GM23338 (cell line): ENCODE data around the gene MANEA. TPM values are rescaled to one million over a fixed set of nuclear protein-coding genes. Genes with fewer than 3 reads are reported as not detected.

Experiments
- ATAC-seq: fragments of 200-7000 bp; cut with Tn5 transposase; 3 replicates; pipeline ENCODE4 v1.9.1; 2020
- DNase-seq: peaks from one replicate; pipeline ENCODE4 v3.0.0-alpha.2; 2015; ENCODE audit warnings: low spot score
- H2AFZ ChIP-seq: fragments of 200-600 bp; sonication (generic); 2 replicates; pipeline ENCODE4 v1.8.0; 2016; ENCODE audit warnings: antibody characterized with exemption, mild to moderate bottlenecking, moderate library complexity
- H3F3A ChIP-seq: fragments of 200-600 bp; sonication (generic); replicated peaks from 2 replicates; pipeline ENCODE4 v1.8.0; 2017; ENCODE audit warnings: antibody characterized with exemption, mixed run types, low read depth
- H3K27ac ChIP-seq: fragments of 200-600 bp; sonication (generic); 2 replicates; pipeline ENCODE4 v1.6.1; 2016; ENCODE audit warnings: low read depth
- H3K27me3 ChIP-seq: fragments of 200-600 bp; sonication (generic); 2 replicates; pipeline ENCODE4 v1.8.0; 2016; ENCODE audit warnings: mild to moderate bottlenecking, mixed run types, moderate library complexity; ENCODE audit not compliant: insufficient read depth
- H3K36me3 ChIP-seq: fragments of 200-600 bp; sonication (generic); 2 replicates; pipeline ENCODE4 v1.8.0; 2016; ENCODE audit warnings: mild to moderate bottlenecking; ENCODE audit not compliant: insufficient read depth
- H3K4me1 ChIP-seq: fragments of 200-600 bp; sonication (generic); 2 replicates; pipeline ENCODE4 v1.8.0; 2016; ENCODE audit warnings: mild to moderate bottlenecking, moderate library complexity; ENCODE audit not compliant: insufficient read depth
- H3K4me2 ChIP-seq: fragments of 200-600 bp; sonication (generic); 2 replicates; pipeline ENCODE4 v1.7.1; 2017; ENCODE audit warnings: mixed run types
- H3K4me3 ChIP-seq: fragments of 200-600 bp; sonication (generic); 2 replicates; pipeline ENCODE4 v1.6.1; 2016; ENCODE audit warnings: mixed run types
- H3K79me2 ChIP-seq: fragments of 200-600 bp; sonication (generic); replicated peaks from 2 replicates; pipeline ENCODE4 v1.8.0; 2017; ENCODE audit warnings: mild to moderate bottlenecking; ENCODE audit not compliant: insufficient read depth
- H3K9me2 ChIP-seq: fragments of 200-600 bp; sonication (generic); 2 replicates; pipeline ENCODE4 v1.8.0; 2017; ENCODE audit not compliant: insufficient read depth
- H4K20me1 ChIP-seq: fragments of 200-600 bp; sonication (generic); replicated peaks from 2 replicates; pipeline ENCODE4 v1.8.0; 2017; ENCODE audit warnings: mild to moderate bottlenecking; ENCODE audit not compliant: insufficient read depth
- H3K27ac Mint-ChIP-seq: 2 replicates; pipeline ENCODE4 v1.8.0; 2020; ENCODE audit warnings: inconsistent platforms, mild to moderate bottlenecking, moderate library complexity, mixed read lengths
- H3K27me3 Mint-ChIP-seq: 3 replicates; pipeline ENCODE4 v1.8.0; 2022; ENCODE audit warnings: low read depth, mild to moderate bottlenecking, moderate library complexity, mixed read lengths, inconsistent platforms; ENCODE audit not compliant: insufficient read depth, poor library complexity
- H3K36me3 Mint-ChIP-seq: 3 replicates; pipeline ENCODE4 v1.8.0; 2021; ENCODE audit warnings: low read depth, mild to moderate bottlenecking, inconsistent platforms, moderate library complexity, mixed read lengths
- H3K4me1 Mint-ChIP-seq: 3 replicates; pipeline ENCODE4 v1.8.0; 2020; ENCODE audit warnings: mild to moderate bottlenecking, inconsistent platforms, mixed read lengths
- H3K4me3 Mint-ChIP-seq: 3 replicates; pipeline ENCODE4 v1.8.0; 2021; ENCODE audit warnings: moderate library complexity, mild to moderate bottlenecking, inconsistent platforms, mixed read lengths
- H3K9me3 Mint-ChIP-seq: 3 replicates; pipeline ENCODE4 v1.8.0; 2020; ENCODE audit warnings: moderate library complexity, mild to moderate bottlenecking, inconsistent platforms, mixed read lengths
- CREB1 ChIP-seq: fragments of 250-450 bp; sonication (Bioruptor Pico); IDR thresholded peaks from 2 replicates; pipeline ENCODE4 v1.5.0; 2020; ENCODE audit warnings: low read depth, mild to moderate bottlenecking, moderate library complexity
- EZH2phosphoT487 ChIP-seq: fragments of 200-600 bp; sonication (generic); IDR thresholded peaks from one replicate; pipeline ENCODE4 v1.8.1; 2018; ENCODE audit warnings: antibody characterized with exemption; ENCODE audit not compliant: unreplicated experiment
- JUNB ChIP-seq: IDR thresholded peaks from one replicate; pipeline ENCODE4 v1.6.1; 2016; ENCODE audit warnings: antibody characterized with exemption; ENCODE audit not compliant: unreplicated experiment
- NANOG ChIP-seq: IDR thresholded peaks from 2 replicates; pipeline ENCODE4 v1.6.1; 2016; ENCODE audit warnings: antibody characterized with exemption, borderline replicate concordance
- POLR2AphosphoS5 ChIP-seq: IDR thresholded peaks from 2 replicates; pipeline ENCODE4 v1.6.1; 2016; ENCODE audit warnings: antibody characterized with exemption, low read depth
- STAT1 ChIP-seq: IDR thresholded peaks from one replicate; pipeline ENCODE4 v1.6.1; 2016; ENCODE audit warnings: antibody characterized with exemption; ENCODE audit not compliant: unreplicated experiment
- ZNF114 ChIP-seq: fragments of 250-450 bp; sonication (Bioruptor Pico); IDR thresholded peaks from 2 replicates; pipeline ENCODE4 v1.5.0; 2020; ENCODE audit warnings: mild to moderate bottlenecking, moderate library complexity
- polyA plus RNA-seq: library from polyadenylated mRNA; unstranded; fragments of >200 nt; fragmentation: Nextera tagmentation; extraction: Ambion mirVana; gene quantifications from 2 replicates; pipeline ENCODE4 v1.2.1, GENCODE V29; 2016
- total RNA-seq: library from RNA; depleted of rRNA; stranded (reverse); fragments of >200 nt; shearing (Covaris generic); gene quantifications from 2 replicates; pipeline ENCODE4 v1.2.3, GENCODE V29; 2014
- TF ChIP-seq, protein P1 (sequence below): fragments of 250-450 bp; sonication (Bioruptor Pico); IDR thresholded peaks from 2 replicates; pipeline ENCODE4 v1.5.0; 2020; ENCODE audit warnings: mild to moderate bottlenecking, moderate library complexity
- TF ChIP-seq, protein P2 (sequence below): IDR thresholded peaks from one replicate; pipeline ENCODE4 v1.6.1; 2018; ENCODE audit warnings: antibody characterized with exemption; ENCODE audit not compliant: unreplicated experiment
- TF ChIP-seq, protein P3 (sequence below), 2 experiments: fragments of 200-600 bp in 1 of 2; sonication (generic) in 1 of 2; conservative IDR thresholded peaks; 2 replicates each; pipeline versions ENCODE4 v1.5.1 to v1.6.1; 2016 to 2017; ENCODE audit warnings: antibody characterized with exemption in 2 of 2, low read depth in 2 of 2, mild to moderate bottlenecking in 2 of 2, moderate library complexity in 1 of 2

The MANEA gene
- total and polyA plus RNA-seq, 2 experiments from 2014 or later, result 4.8 to 9.8 TPM

DNA sequence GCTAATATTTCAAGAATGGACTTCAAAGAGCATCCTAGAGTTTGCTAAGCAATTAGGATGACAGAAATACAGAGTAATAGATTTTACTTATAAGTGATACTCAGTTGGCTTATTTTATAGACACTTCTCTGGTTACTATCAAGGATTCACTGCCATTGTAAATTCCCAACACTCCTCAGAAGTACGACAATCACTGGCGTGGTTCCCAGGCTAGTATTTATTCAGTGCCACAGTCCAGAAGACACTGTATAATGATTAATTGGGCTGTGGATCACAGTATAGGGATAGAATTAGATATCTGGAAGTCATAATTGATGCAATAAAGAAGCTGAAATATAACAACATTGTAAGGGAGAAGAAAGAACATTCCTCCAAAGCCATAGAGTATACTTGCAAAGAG is 15.7 kb downstream of the MANEA start:
- H3K4me3 ChIP-seq, result no peak overlapping the region

DNA sequence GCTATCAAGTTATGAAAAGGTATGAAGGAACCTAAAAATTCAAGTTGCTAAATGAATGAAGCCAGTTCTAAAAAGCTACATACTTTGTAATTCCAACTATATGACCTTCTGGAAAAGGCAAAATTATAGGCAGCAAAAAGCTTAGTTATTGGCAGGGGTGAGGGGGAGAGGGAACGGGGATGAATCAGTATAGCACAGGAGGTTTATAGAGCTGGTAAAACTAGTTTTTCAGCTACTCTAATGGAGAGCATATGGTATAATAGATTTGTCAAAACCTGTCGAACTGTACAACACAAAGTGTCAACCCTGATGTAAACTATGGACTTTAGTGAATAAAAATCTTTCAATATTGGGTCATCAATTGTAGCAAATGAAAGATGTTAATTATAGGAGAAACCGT is 18.7 kb downstream of the MANEA start:
- Histone ChIP-seq H3K4me2 (no peak overlapping the region), H3K4me3 (no peak overlapping the region), H3K27me3 (no peaks in the 10 kb centered on the region), H3K4me1 (no peaks in the 10 kb centered on the region), H4K20me1 (no peaks in the 10 kb centered on the region), H3F3A (no peaks in the 10 kb centered on the region), H3K27ac (no peak overlapping the region), H3K79me2 (peaks cover 12% of the 10 kb centered on the region), H3K9me2 (no peaks in the 10 kb centered on the region), H3K36me3 (no peaks in the 10 kb centered on the region), H2AFZ (no peak overlapping the region)
- H3K9me3 Mint-ChIP-seq, result peaks cover 5% of the 10 kb centered on the region; the same call in 1 of the 3 replicates
- DNase-seq (no peak), ATAC-seq (no peak)
- no peak overlapping the region for H3K27ac Mint-ChIP-seq
- H3K27me3 Mint-ChIP-seq, result no peaks in the 10 kb centered on the region
- H3K36me3 Mint-ChIP-seq, result peaks cover 16% of the 10 kb centered on the region
- no peak overlapping the region for H3K4me3 Mint-ChIP-seq
- no peaks in the 10 kb centered on the region for H3K4me1 Mint-ChIP-seq
- TF ChIP-seq, protein P1, sequence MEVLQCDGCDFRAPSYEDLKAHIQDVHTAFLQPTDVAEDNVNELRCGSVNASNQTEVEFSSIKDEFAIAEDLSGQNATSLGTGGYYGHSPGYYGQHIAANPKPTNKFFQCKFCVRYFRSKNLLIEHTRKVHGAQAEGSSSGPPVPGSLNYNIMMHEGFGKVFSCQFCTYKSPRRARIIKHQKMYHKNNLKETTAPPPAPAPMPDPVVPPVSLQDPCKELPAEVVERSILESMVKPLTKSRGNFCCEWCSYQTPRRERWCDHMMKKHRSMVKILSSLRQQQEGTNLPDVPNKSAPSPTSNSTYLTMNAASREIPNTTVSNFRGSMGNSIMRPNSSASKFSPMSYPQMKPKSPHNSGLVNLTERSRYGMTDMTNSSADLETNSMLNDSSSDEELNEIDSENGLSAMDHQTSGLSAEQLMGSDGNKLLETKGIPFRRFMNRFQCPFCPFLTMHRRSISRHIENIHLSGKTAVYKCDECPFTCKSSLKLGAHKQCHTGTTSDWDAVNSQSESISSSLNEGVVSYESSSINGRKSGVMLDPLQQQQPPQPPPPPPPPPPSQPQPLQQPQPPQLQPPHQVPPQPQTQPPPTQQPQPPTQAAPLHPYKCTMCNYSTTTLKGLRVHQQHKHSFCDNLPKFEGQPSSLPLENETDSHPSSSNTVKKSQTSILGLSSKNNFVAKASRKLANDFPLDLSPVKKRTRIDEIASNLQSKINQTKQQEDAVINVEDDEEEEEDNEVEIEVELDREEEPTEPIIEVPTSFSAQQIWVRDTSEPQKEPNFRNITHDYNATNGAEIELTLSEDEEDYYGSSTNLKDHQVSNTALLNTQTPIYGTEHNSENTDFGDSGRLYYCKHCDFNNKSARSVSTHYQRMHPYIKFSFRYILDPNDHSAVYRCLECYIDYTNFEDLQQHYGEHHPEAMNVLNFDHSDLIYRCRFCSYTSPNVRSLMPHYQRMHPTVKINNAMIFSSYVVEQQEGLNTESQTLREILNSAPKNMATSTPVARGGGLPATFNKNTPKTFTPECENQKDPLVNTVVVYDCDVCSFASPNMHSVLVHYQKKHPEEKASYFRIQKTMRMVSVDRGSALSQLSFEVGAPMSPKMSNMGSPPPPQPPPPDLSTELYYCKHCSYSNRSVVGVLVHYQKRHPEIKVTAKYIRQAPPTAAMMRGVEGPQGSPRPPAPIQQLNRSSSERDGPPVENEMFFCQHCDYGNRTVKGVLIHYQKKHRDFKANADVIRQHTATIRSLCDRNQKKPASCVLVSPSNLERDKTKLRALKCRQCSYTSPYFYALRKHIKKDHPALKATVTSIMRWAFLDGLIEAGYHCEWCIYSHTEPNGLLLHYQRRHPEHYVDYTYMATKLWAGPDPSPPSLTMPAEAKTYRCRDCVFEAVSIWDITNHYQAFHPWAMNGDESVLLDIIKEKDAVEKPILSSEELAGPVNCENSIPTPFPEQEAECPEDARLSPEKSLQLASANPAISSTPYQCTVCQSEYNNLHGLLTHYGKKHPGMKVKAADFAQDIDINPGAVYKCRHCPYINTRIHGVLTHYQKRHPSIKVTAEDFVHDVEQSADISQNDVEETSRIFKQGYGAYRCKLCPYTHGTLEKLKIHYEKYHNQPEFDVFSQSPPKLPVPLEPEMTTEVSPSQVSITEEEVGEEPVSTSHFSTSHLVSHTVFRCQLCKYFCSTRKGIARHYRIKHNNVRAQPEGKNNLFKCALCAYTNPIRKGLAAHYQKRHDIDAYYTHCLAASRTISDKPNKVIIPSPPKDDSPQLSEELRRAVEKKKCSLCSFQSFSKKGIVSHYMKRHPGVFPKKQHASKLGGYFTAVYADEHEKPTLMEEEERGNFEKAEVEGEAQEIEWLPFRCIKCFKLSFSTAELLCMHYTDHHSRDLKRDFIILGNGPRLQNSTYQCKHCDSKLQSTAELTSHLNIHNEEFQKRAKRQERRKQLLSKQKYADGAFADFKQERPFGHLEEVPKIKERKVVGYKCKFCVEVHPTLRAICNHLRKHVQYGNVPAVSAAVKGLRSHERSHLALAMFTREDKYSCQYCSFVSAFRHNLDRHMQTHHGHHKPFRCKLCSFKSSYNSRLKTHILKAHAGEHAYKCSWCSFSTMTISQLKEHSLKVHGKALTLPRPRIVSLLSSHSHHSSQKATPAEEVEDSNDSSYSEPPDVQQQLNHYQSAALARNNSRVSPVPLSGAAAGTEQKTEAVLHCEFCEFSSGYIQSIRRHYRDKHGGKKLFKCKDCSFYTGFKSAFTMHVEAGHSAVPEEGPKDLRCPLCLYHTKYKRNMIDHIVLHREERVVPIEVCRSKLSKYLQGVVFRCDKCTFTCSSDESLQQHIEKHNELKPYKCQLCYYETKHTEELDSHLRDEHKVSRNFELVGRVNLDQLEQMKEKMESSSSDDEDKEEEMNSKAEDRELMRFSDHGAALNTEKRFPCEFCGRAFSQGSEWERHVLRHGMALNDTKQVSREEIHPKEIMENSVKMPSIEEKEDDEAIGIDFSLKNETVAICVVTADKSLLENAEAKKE, result no peak
- TF ChIP-seq STAT1 (no peak), CREB1 (CRISPR knock-in tag) (no peak), ZNF114 (CRISPR knock-in tag) (no peak), NANOG (no peak), EZH2phosphoT487 (no peak), JUNB (no peak)
- TF ChIP-seq, protein P2, sequence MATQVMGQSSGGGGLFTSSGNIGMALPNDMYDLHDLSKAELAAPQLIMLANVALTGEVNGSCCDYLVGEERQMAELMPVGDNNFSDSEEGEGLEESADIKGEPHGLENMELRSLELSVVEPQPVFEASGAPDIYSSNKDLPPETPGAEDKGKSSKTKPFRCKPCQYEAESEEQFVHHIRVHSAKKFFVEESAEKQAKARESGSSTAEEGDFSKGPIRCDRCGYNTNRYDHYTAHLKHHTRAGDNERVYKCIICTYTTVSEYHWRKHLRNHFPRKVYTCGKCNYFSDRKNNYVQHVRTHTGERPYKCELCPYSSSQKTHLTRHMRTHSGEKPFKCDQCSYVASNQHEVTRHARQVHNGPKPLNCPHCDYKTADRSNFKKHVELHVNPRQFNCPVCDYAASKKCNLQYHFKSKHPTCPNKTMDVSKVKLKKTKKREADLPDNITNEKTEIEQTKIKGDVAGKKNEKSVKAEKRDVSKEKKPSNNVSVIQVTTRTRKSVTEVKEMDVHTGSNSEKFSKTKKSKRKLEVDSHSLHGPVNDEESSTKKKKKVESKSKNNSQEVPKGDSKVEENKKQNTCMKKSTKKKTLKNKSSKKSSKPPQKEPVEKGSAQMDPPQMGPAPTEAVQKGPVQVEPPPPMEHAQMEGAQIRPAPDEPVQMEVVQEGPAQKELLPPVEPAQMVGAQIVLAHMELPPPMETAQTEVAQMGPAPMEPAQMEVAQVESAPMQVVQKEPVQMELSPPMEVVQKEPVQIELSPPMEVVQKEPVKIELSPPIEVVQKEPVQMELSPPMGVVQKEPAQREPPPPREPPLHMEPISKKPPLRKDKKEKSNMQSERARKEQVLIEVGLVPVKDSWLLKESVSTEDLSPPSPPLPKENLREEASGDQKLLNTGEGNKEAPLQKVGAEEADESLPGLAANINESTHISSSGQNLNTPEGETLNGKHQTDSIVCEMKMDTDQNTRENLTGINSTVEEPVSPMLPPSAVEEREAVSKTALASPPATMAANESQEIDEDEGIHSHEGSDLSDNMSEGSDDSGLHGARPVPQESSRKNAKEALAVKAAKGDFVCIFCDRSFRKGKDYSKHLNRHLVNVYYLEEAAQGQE, result no peak

More for the DNA sequence above, 15.7 kb downstream of the MANEA start:
- Histone ChIP-seq H3K36me3 (no peaks in the 10 kb centered on the region), H3K79me2 (peaks cover 18% of the 10 kb centered on the region), H2AFZ (no peak overlapping the region), H3K27me3 (no peaks in the 10 kb centered on the region), H3K27ac (no peak overlapping the region), H3K9me2 (no peaks in the 10 kb centered on the region), H3K4me1 (no peaks in the 10 kb centered on the region), H3F3A (no peaks in the 10 kb centered on the region), H3K4me2 (no peak overlapping the region), H4K20me1 (no peaks in the 10 kb centered on the region)
- Mint-ChIP-seq H3K36me3 (peaks cover 17% of the 10 kb centered on the region), H3K4me1 (peaks cover 5% of the 10 kb centered on the region; the same call in 1 of the 3 replicates), H3K4me3 (no peak overlapping the region), H3K27ac (no peak overlapping the region), H3K9me3 (peaks cover 5% of the 10 kb centered on the region; the same call in 1 of the 3 replicates), H3K27me3 (no peaks in the 10 kb centered on the region)
- DNase-seq (no peak), ATAC-seq (no peak)
- TF ChIP-seq, protein P3, sequence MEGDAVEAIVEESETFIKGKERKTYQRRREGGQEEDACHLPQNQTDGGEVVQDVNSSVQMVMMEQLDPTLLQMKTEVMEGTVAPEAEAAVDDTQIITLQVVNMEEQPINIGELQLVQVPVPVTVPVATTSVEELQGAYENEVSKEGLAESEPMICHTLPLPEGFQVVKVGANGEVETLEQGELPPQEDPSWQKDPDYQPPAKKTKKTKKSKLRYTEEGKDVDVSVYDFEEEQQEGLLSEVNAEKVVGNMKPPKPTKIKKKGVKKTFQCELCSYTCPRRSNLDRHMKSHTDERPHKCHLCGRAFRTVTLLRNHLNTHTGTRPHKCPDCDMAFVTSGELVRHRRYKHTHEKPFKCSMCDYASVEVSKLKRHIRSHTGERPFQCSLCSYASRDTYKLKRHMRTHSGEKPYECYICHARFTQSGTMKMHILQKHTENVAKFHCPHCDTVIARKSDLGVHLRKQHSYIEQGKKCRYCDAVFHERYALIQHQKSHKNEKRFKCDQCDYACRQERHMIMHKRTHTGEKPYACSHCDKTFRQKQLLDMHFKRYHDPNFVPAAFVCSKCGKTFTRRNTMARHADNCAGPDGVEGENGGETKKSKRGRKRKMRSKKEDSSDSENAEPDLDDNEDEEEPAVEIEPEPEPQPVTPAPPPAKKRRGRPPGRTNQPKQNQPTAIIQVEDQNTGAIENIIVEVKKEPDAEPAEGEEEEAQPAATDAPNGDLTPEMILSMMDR (conservative IDR thresholded peaks at IDR 0.05; ENCODE audit: low read depth in 2 of 2), result no peak
- TF ChIP-seq JUNB (no peak), CREB1 (CRISPR knock-in tag) (no peak), POLR2AphosphoS5 (no peak)
